Activated T-cell treated with anti-CD3 and anti-CD28 coated beads for 1 hour (primary cell): ENCODE measurements around the gene PSMA3.

Source experiments
- DNase-seq: peaks from one replicate; pipeline ENCODE4 v3.0.0-alpha.2; 2020; ENCODE audit warnings: low read depth

PSMA3 gene

GRCh38 chr14:58299401-58300330 is 55.0 kb downstream of the PSMA3 start:
- no peak for DNase-seq

DNA sequence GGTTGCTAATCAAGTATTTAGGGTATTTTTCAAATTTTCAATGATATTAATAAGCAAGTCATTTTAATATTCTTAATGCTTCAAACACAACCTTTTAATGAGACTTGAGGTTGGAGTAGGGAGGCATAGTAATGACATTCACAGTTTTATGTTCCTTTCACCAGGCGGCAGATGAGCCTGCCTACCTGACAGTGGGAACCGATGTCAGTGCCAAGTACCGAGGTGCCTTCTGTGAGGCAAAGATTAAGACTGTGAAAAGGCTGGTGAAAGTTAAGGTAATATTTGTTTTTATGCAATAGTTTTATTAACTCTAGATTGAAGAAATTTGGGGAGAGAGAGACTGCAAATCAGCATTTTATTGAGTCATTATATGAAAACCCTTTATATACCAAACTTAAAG is 56.8 kb downstream of the PSMA3 start:
- no peak for DNase-seq

DNA sequence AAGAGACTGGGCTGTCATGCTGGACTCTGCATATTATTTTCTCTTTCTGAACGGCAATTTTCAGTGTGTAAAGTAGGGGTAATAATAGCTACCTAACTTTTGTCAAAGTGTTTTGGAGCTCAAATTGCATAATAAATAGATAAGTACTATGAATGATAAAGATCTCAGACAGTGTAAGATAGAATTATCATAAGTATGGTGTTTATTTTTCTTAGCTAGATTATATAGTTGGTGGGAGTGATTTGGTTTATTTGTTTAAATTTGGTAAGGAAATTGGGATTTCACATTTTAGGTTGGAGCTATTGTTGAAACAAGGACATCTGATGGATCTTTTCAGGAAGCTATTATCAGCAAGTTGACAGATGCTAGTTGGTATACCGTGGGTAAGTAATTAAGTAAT is 61.1 kb downstream of the PSMA3 start:
- DNase-seq: no peak

- no peak for DNase-seq
These were observed 63.1 kb downstream of the PSMA3 start for GRCh38 chr14:58307597-58308316.

- DNase-seq: no peak
These were observed 64.4 kb downstream of the PSMA3 start for GRCh38 chr14:58309086-58309485.

- no peak for DNase-seq
These were observed 69.1 kb downstream of the PSMA3 start for GRCh38 chr14:58313699-58314098.

DNA sequence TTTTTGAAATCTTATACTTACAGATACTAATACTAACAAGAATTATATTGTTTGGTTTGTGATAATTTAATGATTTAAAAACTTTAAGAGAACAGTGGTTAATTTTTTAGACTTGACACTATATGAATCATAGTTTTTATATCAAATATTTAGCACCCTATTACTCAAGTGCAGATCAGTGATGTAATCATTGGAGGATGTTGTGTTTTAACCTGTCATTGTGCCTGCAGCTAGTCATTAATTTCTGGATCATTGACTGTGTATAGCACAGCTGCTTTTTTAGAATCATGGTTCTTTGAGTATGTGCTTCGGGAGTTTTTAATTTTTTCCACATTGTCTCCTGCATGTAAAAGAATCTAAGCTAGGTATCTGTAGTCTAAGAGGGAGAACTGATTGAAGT is 71.0 kb downstream of the PSMA3 start:
- DNase-seq: no peak
